PC-3 (cell line): ENCODE data around the gene ZGRF1.

Experiments used
- EZH2 ChIP-seq: fragments of 300-600 bp; sonication (generic); IDR thresholded peaks from one replicate; pipeline ENCODE4 v1.6.1; 2017; ENCODE audit warnings: antibody characterized with exemption, mild to moderate bottlenecking, low read length; ENCODE audit not compliant: unreplicated experiment
- EZH2phosphoT487 ChIP-seq: fragments of 300-600 bp; sonication (generic); IDR thresholded peaks from 2 replicates; pipeline ENCODE4 v1.6.1; 2018; ENCODE audit warnings: mild to moderate bottlenecking, antibody characterized with exemption, low read length, borderline replicate concordance
- TF ChIP-seq, protein P1 (sequence below): fragments of 300-600 bp; sonication (generic); conservative IDR thresholded peaks from 2 replicates; pipeline ENCODE4 v1.5.1; 2017; ENCODE audit warnings: antibody characterized with exemption, low read depth, mild to moderate bottlenecking, low read length

DNA sequence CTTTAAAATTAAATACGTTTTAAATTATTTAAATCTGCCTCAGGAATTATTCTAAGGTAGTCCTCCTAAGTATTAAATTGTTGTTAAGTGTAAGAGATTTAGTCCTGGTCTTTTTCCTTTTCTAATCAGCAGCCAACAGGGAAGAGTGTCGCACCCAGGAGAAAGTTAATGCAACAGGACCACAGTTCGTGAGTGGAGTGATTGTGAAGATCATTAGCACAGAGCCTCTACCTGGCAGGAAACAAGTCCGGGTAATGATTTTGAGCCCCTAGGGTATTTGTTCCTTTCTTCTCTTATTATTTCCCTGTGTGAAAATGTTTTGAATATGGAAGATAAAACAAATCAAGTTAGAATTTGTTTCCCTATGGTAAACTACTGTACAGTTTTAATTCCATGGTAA, 13.6 kb upstream of the ZGRF1 start:
- TF ChIP-seq, protein P1, sequence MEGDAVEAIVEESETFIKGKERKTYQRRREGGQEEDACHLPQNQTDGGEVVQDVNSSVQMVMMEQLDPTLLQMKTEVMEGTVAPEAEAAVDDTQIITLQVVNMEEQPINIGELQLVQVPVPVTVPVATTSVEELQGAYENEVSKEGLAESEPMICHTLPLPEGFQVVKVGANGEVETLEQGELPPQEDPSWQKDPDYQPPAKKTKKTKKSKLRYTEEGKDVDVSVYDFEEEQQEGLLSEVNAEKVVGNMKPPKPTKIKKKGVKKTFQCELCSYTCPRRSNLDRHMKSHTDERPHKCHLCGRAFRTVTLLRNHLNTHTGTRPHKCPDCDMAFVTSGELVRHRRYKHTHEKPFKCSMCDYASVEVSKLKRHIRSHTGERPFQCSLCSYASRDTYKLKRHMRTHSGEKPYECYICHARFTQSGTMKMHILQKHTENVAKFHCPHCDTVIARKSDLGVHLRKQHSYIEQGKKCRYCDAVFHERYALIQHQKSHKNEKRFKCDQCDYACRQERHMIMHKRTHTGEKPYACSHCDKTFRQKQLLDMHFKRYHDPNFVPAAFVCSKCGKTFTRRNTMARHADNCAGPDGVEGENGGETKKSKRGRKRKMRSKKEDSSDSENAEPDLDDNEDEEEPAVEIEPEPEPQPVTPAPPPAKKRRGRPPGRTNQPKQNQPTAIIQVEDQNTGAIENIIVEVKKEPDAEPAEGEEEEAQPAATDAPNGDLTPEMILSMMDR: no peak
- TF ChIP-seq EZH2: no peak
- TF ChIP-seq EZH2phosphoT487: no peak
